ENCODE results near the gene GRID2. TPM values are rescaled to one million over a fixed set of nuclear protein-coding genes. Genes with fewer than 3 reads are reported as not detected.

The GRID2 gene
- total and polyA plus RNA-seq, 4 donors = under 0.01 to 0.02 TPM; not detected in 2

- no peaks in the 10 kb centered on the region for H3K9me3 ChIP-seq (ENCODE audit: control insufficient read depth in 4 of 4, low read length in 3 of 4)
- H3K36me3 ChIP-seq (ENCODE audit: control insufficient read depth in 4 of 4, insufficient read depth in 3 of 4, low read depth in 1 of 4, low read length in 3 of 4) = no peaks in the 10 kb centered on the region
- WGBS = 97% methylated on average over 1 of the region's 1 CpG
- no peaks in the 10 kb centered on the region for H3K4me1 ChIP-seq (ENCODE audit: control insufficient read depth in 4 of 4, insufficient read depth in 4 of 4, low read length in 3 of 4)
- no peak overlapping the region for H3K4me3 ChIP-seq (ENCODE audit: low read depth in 1 of 3, low read length in 3 of 3)
- H3K27me3 ChIP-seq (ENCODE audit: control insufficient read depth in 4 of 4, insufficient read depth in 4 of 4, low read length in 3 of 4) = no peaks in the 10 kb centered on the region
- H3K27ac ChIP-seq (ENCODE audit: low read depth in 1 of 2, low read length in 2 of 2) = no peak overlapping the region
- no peak overlapping the region for H3K9ac ChIP-seq (ENCODE audit: low read depth in 1 of 2, low read length in 2 of 2)
- no peak for TF ChIP-seq RXRA (IDR thresholded peaks at IDR 0.05)
- no peak for TF ChIP-seq JUND (IDR thresholded peaks at IDR 0.05)
- no peak for TF ChIP-seq NR2F2 (IDR thresholded peaks at IDR 0.05)
- no peak for TF ChIP-seq ATF3 (IDR thresholded peaks at IDR 0.05)
- no peak for DNase-seq (ENCODE audit: low spot score)
These were observed 870.8 kb downstream of the GRID2 start for GRCh38 chr4:93174598-93174997.

- H3K4me3 ChIP-seq (ENCODE audit: low read depth in 1 of 3, low read length in 3 of 3) = no peak overlapping the region
- TF ChIP-seq CTCF (IDR thresholded peaks at IDR 0.05; ENCODE audit: low read depth, low read length, missing input control) = no peak
- TF ChIP-seq ZBTB33 (IDR thresholded peaks at IDR 0.05) = no peak
- TF ChIP-seq NR2F2 (IDR thresholded peaks at IDR 0.05) = no peak
- TF ChIP-seq RXRA (IDR thresholded peaks at IDR 0.05) = no peak
- TF ChIP-seq FOXA1 (IDR thresholded peaks at IDR 0.05) = no peak
- no peak for TF ChIP-seq MAX (IDR thresholded peaks at IDR 0.05)
- no peak for TF ChIP-seq YY1 (IDR thresholded peaks at IDR 0.05)
- TF ChIP-seq RAD21 (IDR thresholded peaks at IDR 0.05) = no peak
- no peak for TF ChIP-seq HNF4G (IDR thresholded peaks at IDR 0.05)
- TF ChIP-seq ATF3 (IDR thresholded peaks at IDR 0.05) = no peak
- no peak for TF ChIP-seq GABPA (IDR thresholded peaks at IDR 0.05 in 1 of 2, conservative IDR thresholded peaks at IDR 0.05 in 1 of 2)
- TF ChIP-seq JUND (IDR thresholded peaks at IDR 0.05) = no peak
- no peak for TF ChIP-seq HNF4A (conservative IDR thresholded peaks at IDR 0.05)
- no peak for TF ChIP-seq REST (IDR thresholded peaks at IDR 0.05)
- TF ChIP-seq SP1 (IDR thresholded peaks at IDR 0.05) = no peak
- no peak for TF ChIP-seq EGR1 (IDR thresholded peaks at IDR 0.05; ENCODE audit: low read depth in 2 of 2)
- TF ChIP-seq FOXA2 (IDR thresholded peaks at IDR 0.05) = no peak
- no peak for TF ChIP-seq TAF1 (conservative IDR thresholded peaks at IDR 0.05)
- DNase-seq (ENCODE audit: low spot score) = no peak
- H3K27me3 ChIP-seq (ENCODE audit: control insufficient read depth in 4 of 4, insufficient read depth in 4 of 4, low read length in 3 of 4) = no peaks in the 10 kb centered on the region
- H3K4me1 ChIP-seq (ENCODE audit: control insufficient read depth in 4 of 4, insufficient read depth in 4 of 4, low read length in 3 of 4) = no peaks in the 10 kb centered on the region
- H3K9me3 ChIP-seq (ENCODE audit: control insufficient read depth in 4 of 4, low read length in 3 of 4) = no peaks in the 10 kb centered on the region
- no peaks in the 10 kb centered on the region for H3K36me3 ChIP-seq (ENCODE audit: control insufficient read depth in 4 of 4, insufficient read depth in 3 of 4, low read depth in 1 of 4, low read length in 3 of 4)
- H3K9ac ChIP-seq (ENCODE audit: low read depth in 1 of 2, low read length in 2 of 2) = no peak overlapping the region
- H3K27ac ChIP-seq (ENCODE audit: low read depth in 1 of 2, low read length in 2 of 2) = no peak overlapping the region
- 81% methylated on average over 2 of the region's 2 CpGs for WGBS
These were observed 874.5 kb downstream of the GRID2 start for GRCh38 chr4:93178279-93178678.

All from liver (tissue), 9 donors.